ENCODE measurements around the gene CCDC186.
A peak's percentile ranks its signal among the peaks of the same experiment; 100 is the strongest.

The CCDC186 gene

GRCh38 chr10:114173921-114174694, at the start of gene CCDC186:
Gene CCDC186, minus strand, starts transcription at chr10:114174203. Its CDS starts 10,935 bp downstream, at chr10:114163268.
- peak; percentile 83 for DNase-seq (ENCODE audit: low spot score)

GRCh38 chr10:114223066-114223465, 49.1 kb upstream of the CCDC186 start:
- DNase-seq (ENCODE audit: low spot score): no peak

- no peak for DNase-seq (ENCODE audit: low spot score)
Measured at GRCh38 chr10:114221235-114221634, 47.2 kb upstream of the CCDC186 start.

GRCh38 chr10:114220281-114220680, 46.3 kb upstream of the CCDC186 start:
- DNase-seq (ENCODE audit: low spot score): no peak

- DNase-seq (ENCODE audit: low spot score): no peak
Measured at GRCh38 chr10:114215033-114215432, 41.0 kb upstream of the CCDC186 start.

- DNase-seq (ENCODE audit: low spot score): no peak
Measured at GRCh38 chr10:114212153-114212552, 38.1 kb upstream of the CCDC186 start.

GRCh38 chr10:114208351-114208750, 34.3 kb upstream of the CCDC186 start:
- no peak for DNase-seq (ENCODE audit: low spot score)

- no peak for DNase-seq (ENCODE audit: low spot score)
Measured at GRCh38 chr10:114207349-114207748, 33.3 kb upstream of the CCDC186 start.

- DNase-seq (ENCODE audit: low spot score): no peak
Measured at GRCh38 chr10:114206902-114207301, 32.9 kb upstream of the CCDC186 start.

- no peak for DNase-seq (ENCODE audit: low spot score)
Measured at GRCh38 chr10:114202812-114203211, 28.8 kb upstream of the CCDC186 start.

GRCh38 chr10:114199239-114199638, 25.2 kb upstream of the CCDC186 start:
- no peak for DNase-seq (ENCODE audit: low spot score)

GRCh38 chr10:114195079-114195478, 21.1 kb upstream of the CCDC186 start:
- DNase-seq (ENCODE audit: low spot score): no peak

- no peak for DNase-seq (ENCODE audit: low spot score)
Measured at GRCh38 chr10:114189700-114190099, 15.7 kb upstream of the CCDC186 start.

GRCh38 chr10:114188900-114189299, 14.9 kb upstream of the CCDC186 start:
- no peak for DNase-seq (ENCODE audit: low spot score)

GRCh38 chr10:114188001-114188400, 14.0 kb upstream of the CCDC186 start:
- DNase-seq (ENCODE audit: low spot score): no peak

- DNase-seq (ENCODE audit: low spot score): no peak
Measured at GRCh38 chr10:114184276-114184675, 10.3 kb upstream of the CCDC186 start.

GRCh38 chr10:114183563-114183962, 9.6 kb upstream of the CCDC186 start:
- no peak for DNase-seq (ENCODE audit: low spot score)

GRCh38 chr10:114181971-114182370, 8.0 kb upstream of the CCDC186 start:
- no peak for DNase-seq (ENCODE audit: low spot score)

GRCh38 chr10:114180937-114181336, 6.9 kb upstream of the CCDC186 start:
- no peak for DNase-seq (ENCODE audit: low spot score)

GRCh38 chr10:114179747-114180146, 5.7 kb upstream of the CCDC186 start:
- no peak for DNase-seq (ENCODE audit: low spot score)

- no peak for DNase-seq (ENCODE audit: low spot score)
Measured at GRCh38 chr10:114179148-114179547, 5.1 kb upstream of the CCDC186 start, which contains the start of gene TDRD1. Gene TDRD1, plus strand, starts transcription at chr10:114179353. Its CDS starts 8,479 bp downstream, at chr10:114187832.

- no peak for DNase-seq (ENCODE audit: low spot score)
Measured at GRCh38 chr10:114176511-114176910, 2.5 kb upstream of the CCDC186 start.

- no peak for DNase-seq (ENCODE audit: low spot score)
Measured at GRCh38 chr10:114175667-114176066, 1.7 kb upstream of the CCDC186 start.

- DNase-seq (ENCODE audit: low spot score): peak; percentile 20
Measured at GRCh38 chr10:114174695-114175188, 739 bp upstream of the CCDC186 start.

All from HuH-7.5 (cell line).